OCI-LY1 (cell line): ENCODE measurements around the gene SYNE2.

Experiments used
- H2AFZ ChIP-seq: fragments of 200-600 bp; sonication (generic), shearing (Covaris generic); 2 replicates; pipeline ENCODE4 v1.6.0; 2014; ENCODE audit warnings: antibody characterized with exemption, mild to moderate bottlenecking, low read length
- H3F3A ChIP-seq: fragments of 200-600 bp; sonication (generic), shearing (Covaris generic); 2 replicates; pipeline ENCODE4 v1.6.0; 2014; ENCODE audit warnings: mild to moderate bottlenecking, antibody characterized with exemption, low read length, moderate library complexity; ENCODE audit not compliant: insufficient read depth
- H3K27ac ChIP-seq: fragments of 200-600 bp; sonication (generic); 2 replicates; pipeline ENCODE4 v1.5.1; 2014; ENCODE audit warnings: low read length, mixed run types, mild to moderate bottlenecking, low read depth; ENCODE audit not compliant: poor library complexity, severe bottlenecking
- H3K27me3 ChIP-seq: fragments of 200-600 bp; sonication (generic); 2 replicates; pipeline ENCODE4 v1.6.0; 2014; ENCODE audit warnings: antibody characterized with exemption, mild to moderate bottlenecking, low read length, moderate library complexity; ENCODE audit not compliant: insufficient read depth
- H3K36me3 ChIP-seq: fragments of 200-600 bp; sonication (generic); 2 replicates; pipeline ENCODE4 v1.6.1; 2014; ENCODE audit warnings: mild to moderate bottlenecking, antibody characterized with exemption, low read length, moderate library complexity, mixed read lengths; ENCODE audit not compliant: insufficient read depth
- H3K4me1 ChIP-seq: fragments of 200-600 bp; sonication (generic); 2 replicates; pipeline ENCODE4 v1.5.1; 2014; ENCODE audit warnings: mild to moderate bottlenecking, low read length, moderate library complexity; ENCODE audit not compliant: insufficient read depth, severe bottlenecking
- H3K4me2 ChIP-seq: fragments of 200-600 bp; sonication (generic), shearing (Covaris generic); 2 replicates; pipeline ENCODE4 v1.6.1; 2014; ENCODE audit warnings: low read length
- H3K4me3 ChIP-seq: fragments of 200-600 bp; sonication (generic); 2 replicates; pipeline ENCODE4 v1.5.1; 2014; ENCODE audit warnings: low read length, low read depth, mild to moderate bottlenecking, mixed read lengths; ENCODE audit not compliant: poor library complexity, severe bottlenecking
- H3K79me2 ChIP-seq: fragments of 200-600 bp; shearing (Covaris generic); 2 replicates; pipeline ENCODE4 v1.6.1; 2016; ENCODE audit warnings: mixed run types, low read length, mixed read lengths; ENCODE audit not compliant: insufficient read depth
- H3K9ac ChIP-seq: fragments of 200-600 bp; sonication (generic), shearing (Covaris generic); 2 replicates; pipeline ENCODE4 v1.6.1; 2014; ENCODE audit warnings: mild to moderate bottlenecking, low read length, mixed read lengths
- H3K9me2 ChIP-seq: fragments of 200-600 bp; sonication (generic), shearing (Covaris generic); 2 replicates; pipeline ENCODE4 v1.6.1; 2014; ENCODE audit warnings: low read depth, mild to moderate bottlenecking, low read length, mixed read lengths
- H3K9me3 ChIP-seq: fragments of 200-600 bp; shearing (Covaris generic); 2 replicates; pipeline ENCODE4 v1.6.1; 2014; ENCODE audit warnings: low read length, mixed read lengths
- H4K20me1 ChIP-seq: fragments of 200-600 bp; sonication (generic), shearing (Covaris generic); 2 replicates; pipeline ENCODE4 v1.6.0; 2016; ENCODE audit warnings: mild to moderate bottlenecking, low read length; ENCODE audit not compliant: insufficient read depth
- EZH2 ChIP-seq: fragments of 200-600 bp; sonication (generic), shearing (Covaris generic); IDR thresholded peaks from 2 replicates; pipeline ENCODE4 v1.8.0; 2017; ENCODE audit warnings: borderline replicate concordance, mixed run types, mild to moderate bottlenecking, antibody characterized with exemption, low read length, moderate library complexity, mixed read lengths
- TF ChIP-seq, protein P1 (sequence below): fragments of 200-600 bp; sonication (generic), shearing (Covaris generic); IDR thresholded peaks from 2 replicates; pipeline ENCODE4 v1.5.1; 2017; ENCODE audit warnings: mild to moderate bottlenecking, antibody characterized with exemption, low read length, moderate library complexity, mixed read lengths

The SYNE2 gene

DNA sequence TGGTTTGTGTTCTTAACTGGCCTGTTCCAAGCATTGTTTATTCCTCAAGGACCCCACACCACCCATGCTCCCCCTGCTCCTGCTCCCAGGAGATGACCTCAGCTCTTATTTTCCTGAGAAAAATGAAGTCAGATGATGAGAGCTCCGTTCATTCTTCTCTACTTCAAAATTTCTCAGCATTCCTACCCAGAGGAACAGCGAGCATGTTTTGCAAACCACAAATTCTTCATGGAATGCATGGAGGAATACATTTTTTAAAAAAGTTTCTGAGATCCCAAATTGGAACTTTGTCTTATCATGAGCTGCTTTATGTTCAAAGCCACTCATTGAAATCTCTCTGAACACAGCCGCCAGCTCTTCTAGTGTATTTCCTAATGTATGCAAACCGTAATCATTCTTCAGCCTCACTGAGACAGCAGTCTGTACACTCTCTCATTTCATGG, 44.9 kb downstream of the SYNE2 start:
- TF ChIP-seq, protein P1, sequence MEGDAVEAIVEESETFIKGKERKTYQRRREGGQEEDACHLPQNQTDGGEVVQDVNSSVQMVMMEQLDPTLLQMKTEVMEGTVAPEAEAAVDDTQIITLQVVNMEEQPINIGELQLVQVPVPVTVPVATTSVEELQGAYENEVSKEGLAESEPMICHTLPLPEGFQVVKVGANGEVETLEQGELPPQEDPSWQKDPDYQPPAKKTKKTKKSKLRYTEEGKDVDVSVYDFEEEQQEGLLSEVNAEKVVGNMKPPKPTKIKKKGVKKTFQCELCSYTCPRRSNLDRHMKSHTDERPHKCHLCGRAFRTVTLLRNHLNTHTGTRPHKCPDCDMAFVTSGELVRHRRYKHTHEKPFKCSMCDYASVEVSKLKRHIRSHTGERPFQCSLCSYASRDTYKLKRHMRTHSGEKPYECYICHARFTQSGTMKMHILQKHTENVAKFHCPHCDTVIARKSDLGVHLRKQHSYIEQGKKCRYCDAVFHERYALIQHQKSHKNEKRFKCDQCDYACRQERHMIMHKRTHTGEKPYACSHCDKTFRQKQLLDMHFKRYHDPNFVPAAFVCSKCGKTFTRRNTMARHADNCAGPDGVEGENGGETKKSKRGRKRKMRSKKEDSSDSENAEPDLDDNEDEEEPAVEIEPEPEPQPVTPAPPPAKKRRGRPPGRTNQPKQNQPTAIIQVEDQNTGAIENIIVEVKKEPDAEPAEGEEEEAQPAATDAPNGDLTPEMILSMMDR, result no peak
- TF ChIP-seq EZH2, result no peak
- H4K20me1 ChIP-seq, result no peaks in the 10 kb centered on the region; the same call in 1 of the 2 replicates
- no peaks in the 10 kb centered on the region for H3K4me1 ChIP-seq
- H3K27me3 ChIP-seq, result no peaks in the 10 kb centered on the region
- H3K27ac ChIP-seq, result no peak overlapping the region
- H3K36me3 ChIP-seq, result no peaks in the 10 kb centered on the region
- no peaks in the 10 kb centered on the region for H3K9me3 ChIP-seq
- H3K9me2 ChIP-seq, result no peaks in the 10 kb centered on the region
- no peak overlapping the region for H3K4me2 ChIP-seq
- H3K79me2 ChIP-seq, result peaks cover 57% of the 10 kb centered on the region
- H3K9ac ChIP-seq, result no peak overlapping the region
- no peak overlapping the region for H2AFZ ChIP-seq
- H3K4me3 ChIP-seq, result no peak overlapping the region
- H3F3A ChIP-seq, result no peaks in the 10 kb centered on the region

DNA sequence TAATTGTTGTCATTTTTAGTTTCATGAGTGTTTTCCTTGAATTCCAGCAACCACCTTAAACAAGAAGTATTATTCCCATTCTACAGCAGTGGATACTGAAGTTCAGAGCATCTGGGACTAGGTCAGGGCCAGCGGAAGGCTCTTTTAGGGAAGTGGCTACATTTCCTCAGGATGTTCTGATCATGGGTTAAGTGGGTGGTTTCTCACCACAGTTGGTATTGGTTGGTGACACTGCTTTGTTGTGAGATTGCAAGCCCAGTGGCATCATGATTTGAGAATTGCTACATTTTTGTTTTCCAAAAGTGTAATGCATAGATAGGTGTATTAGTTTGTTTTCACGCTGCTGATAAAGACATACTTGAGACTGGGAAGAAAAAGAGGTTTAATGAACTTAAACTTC, 47.1 kb downstream of the SYNE2 start:
- H3K9ac ChIP-seq, result no peak overlapping the region
- no peaks in the 10 kb centered on the region for H3K9me2 ChIP-seq
- H3K4me3 ChIP-seq, result no peak overlapping the region
- H3F3A ChIP-seq, result no peaks in the 10 kb centered on the region
- H3K4me2 ChIP-seq, result no peak overlapping the region
- H3K36me3 ChIP-seq, result no peaks in the 10 kb centered on the region
- peaks cover 59% of the 10 kb centered on the region for H3K79me2 ChIP-seq
- peaks cover 5% of the 10 kb centered on the region for H3K9me3 ChIP-seq
- no peak overlapping the region for H3K27ac ChIP-seq
- no peaks in the 10 kb centered on the region; the same call in 1 of the 2 replicates for H4K20me1 ChIP-seq
- H3K4me1 ChIP-seq, result no peaks in the 10 kb centered on the region
- TF ChIP-seq EZH2, result no peak
- TF ChIP-seq, protein P1, result no peak
- no peaks in the 10 kb centered on the region for H3K27me3 ChIP-seq
- H2AFZ ChIP-seq, result no peak overlapping the region

- Histone ChIP-seq H4K20me1 (no peaks in the 10 kb centered on the region; the same call in 1 of the 2 replicates), H3K27ac (no peak overlapping the region), H3F3A (no peaks in the 10 kb centered on the region), H3K9me3 (peaks cover 9% of the 10 kb centered on the region), H3K79me2 (peaks cover 67% of the 10 kb centered on the region), H3K9ac (no peak overlapping the region), H3K9me2 (no peaks in the 10 kb centered on the region), H3K4me1 (no peaks in the 10 kb centered on the region), H3K27me3 (no peaks in the 10 kb centered on the region), H2AFZ (no peak overlapping the region), H3K4me3 (no peak overlapping the region), H3K4me2 (no peak overlapping the region), H3K36me3 (no peaks in the 10 kb centered on the region)
- TF ChIP-seq, protein P1, result no peak
- TF ChIP-seq EZH2, result no peak
These were observed 48.8 kb downstream of the SYNE2 start for GRCh38 chr14:63901434-63902085.
